OCI-LY1 (cell line): ENCODE data around the gene STT3B.

Experiments
- H2AFZ ChIP-seq: fragments of 200-600 bp; sonication (generic), shearing (Covaris generic); 2 replicates; pipeline ENCODE4 v1.6.0; 2014; ENCODE audit warnings: antibody characterized with exemption, mild to moderate bottlenecking, low read length
- H3F3A ChIP-seq: fragments of 200-600 bp; sonication (generic), shearing (Covaris generic); 2 replicates; pipeline ENCODE4 v1.6.0; 2014; ENCODE audit warnings: mild to moderate bottlenecking, antibody characterized with exemption, low read length, moderate library complexity; ENCODE audit not compliant: insufficient read depth
- H3K27ac ChIP-seq: fragments of 200-600 bp; sonication (generic); 2 replicates; pipeline ENCODE4 v1.5.1; 2014; ENCODE audit warnings: low read length, mixed run types, mild to moderate bottlenecking, low read depth; ENCODE audit not compliant: poor library complexity, severe bottlenecking
- H3K27me3 ChIP-seq: fragments of 200-600 bp; sonication (generic); 2 replicates; pipeline ENCODE4 v1.6.0; 2014; ENCODE audit warnings: antibody characterized with exemption, mild to moderate bottlenecking, low read length, moderate library complexity; ENCODE audit not compliant: insufficient read depth
- H3K36me3 ChIP-seq: fragments of 200-600 bp; sonication (generic); 2 replicates; pipeline ENCODE4 v1.6.1; 2014; ENCODE audit warnings: mild to moderate bottlenecking, antibody characterized with exemption, low read length, moderate library complexity, mixed read lengths; ENCODE audit not compliant: insufficient read depth
- H3K4me1 ChIP-seq: fragments of 200-600 bp; sonication (generic); 2 replicates; pipeline ENCODE4 v1.5.1; 2014; ENCODE audit warnings: mild to moderate bottlenecking, low read length, moderate library complexity; ENCODE audit not compliant: insufficient read depth, severe bottlenecking
- H3K4me2 ChIP-seq: fragments of 200-600 bp; sonication (generic), shearing (Covaris generic); 2 replicates; pipeline ENCODE4 v1.6.1; 2014; ENCODE audit warnings: low read length
- H3K4me3 ChIP-seq: fragments of 200-600 bp; sonication (generic); 2 replicates; pipeline ENCODE4 v1.5.1; 2014; ENCODE audit warnings: low read length, low read depth, mild to moderate bottlenecking, mixed read lengths; ENCODE audit not compliant: poor library complexity, severe bottlenecking
- H3K79me2 ChIP-seq: fragments of 200-600 bp; shearing (Covaris generic); 2 replicates; pipeline ENCODE4 v1.6.1; 2016; ENCODE audit warnings: mixed run types, low read length, mixed read lengths; ENCODE audit not compliant: insufficient read depth
- H3K9ac ChIP-seq: fragments of 200-600 bp; sonication (generic), shearing (Covaris generic); 2 replicates; pipeline ENCODE4 v1.6.1; 2014; ENCODE audit warnings: mild to moderate bottlenecking, low read length, mixed read lengths
- H3K9me2 ChIP-seq: fragments of 200-600 bp; sonication (generic), shearing (Covaris generic); 2 replicates; pipeline ENCODE4 v1.6.1; 2014; ENCODE audit warnings: low read depth, mild to moderate bottlenecking, low read length, mixed read lengths
- H3K9me3 ChIP-seq: fragments of 200-600 bp; shearing (Covaris generic); 2 replicates; pipeline ENCODE4 v1.6.1; 2014; ENCODE audit warnings: low read length, mixed read lengths
- H4K20me1 ChIP-seq: fragments of 200-600 bp; sonication (generic), shearing (Covaris generic); 2 replicates; pipeline ENCODE4 v1.6.0; 2016; ENCODE audit warnings: mild to moderate bottlenecking, low read length; ENCODE audit not compliant: insufficient read depth
- EZH2 ChIP-seq: fragments of 200-600 bp; sonication (generic), shearing (Covaris generic); IDR thresholded peaks from 2 replicates; pipeline ENCODE4 v1.8.0; 2017; ENCODE audit warnings: borderline replicate concordance, mixed run types, mild to moderate bottlenecking, antibody characterized with exemption, low read length, moderate library complexity, mixed read lengths
- TF ChIP-seq, protein P1 (sequence below): fragments of 200-600 bp; sonication (generic), shearing (Covaris generic); IDR thresholded peaks from 2 replicates; pipeline ENCODE4 v1.5.1; 2017; ENCODE audit warnings: mild to moderate bottlenecking, antibody characterized with exemption, low read length, moderate library complexity, mixed read lengths

Gene STT3B

DNA sequence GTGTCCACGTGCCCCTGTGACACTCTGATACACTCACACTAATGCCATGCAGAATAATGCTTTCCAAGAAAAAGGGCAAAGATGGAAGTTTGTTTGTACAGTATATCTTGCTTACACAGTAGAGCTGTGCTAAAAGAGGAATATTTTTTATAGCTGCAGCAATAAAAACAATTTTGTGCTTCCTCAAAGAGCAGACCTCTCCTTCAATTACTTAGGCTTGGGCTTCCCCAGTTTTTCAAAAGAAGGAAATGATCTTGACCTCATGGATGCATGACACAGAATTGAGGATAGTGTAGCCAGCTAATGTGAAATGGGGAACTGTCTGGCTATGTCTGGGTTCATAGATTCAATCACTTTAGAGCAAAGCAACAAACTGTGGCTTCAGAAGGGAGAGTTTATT lies 137.4 kb downstream of the STT3B start:
- TF ChIP-seq EZH2: no peak
- TF ChIP-seq, protein P1, sequence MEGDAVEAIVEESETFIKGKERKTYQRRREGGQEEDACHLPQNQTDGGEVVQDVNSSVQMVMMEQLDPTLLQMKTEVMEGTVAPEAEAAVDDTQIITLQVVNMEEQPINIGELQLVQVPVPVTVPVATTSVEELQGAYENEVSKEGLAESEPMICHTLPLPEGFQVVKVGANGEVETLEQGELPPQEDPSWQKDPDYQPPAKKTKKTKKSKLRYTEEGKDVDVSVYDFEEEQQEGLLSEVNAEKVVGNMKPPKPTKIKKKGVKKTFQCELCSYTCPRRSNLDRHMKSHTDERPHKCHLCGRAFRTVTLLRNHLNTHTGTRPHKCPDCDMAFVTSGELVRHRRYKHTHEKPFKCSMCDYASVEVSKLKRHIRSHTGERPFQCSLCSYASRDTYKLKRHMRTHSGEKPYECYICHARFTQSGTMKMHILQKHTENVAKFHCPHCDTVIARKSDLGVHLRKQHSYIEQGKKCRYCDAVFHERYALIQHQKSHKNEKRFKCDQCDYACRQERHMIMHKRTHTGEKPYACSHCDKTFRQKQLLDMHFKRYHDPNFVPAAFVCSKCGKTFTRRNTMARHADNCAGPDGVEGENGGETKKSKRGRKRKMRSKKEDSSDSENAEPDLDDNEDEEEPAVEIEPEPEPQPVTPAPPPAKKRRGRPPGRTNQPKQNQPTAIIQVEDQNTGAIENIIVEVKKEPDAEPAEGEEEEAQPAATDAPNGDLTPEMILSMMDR: no peak
- H3F3A ChIP-seq: no peaks in the 10 kb centered on the region
- no peak overlapping the region for H3K4me3 ChIP-seq
- no peaks in the 10 kb centered on the region for H3K27me3 ChIP-seq
- no peaks in the 10 kb centered on the region for H3K9me2 ChIP-seq
- no peak overlapping the region for H3K27ac ChIP-seq
- H4K20me1 ChIP-seq: no peaks in the 10 kb centered on the region
- no peak overlapping the region for H3K9ac ChIP-seq
- H3K79me2 ChIP-seq: no peaks in the 10 kb centered on the region
- H3K9me3 ChIP-seq: no peaks in the 10 kb centered on the region
- H3K36me3 ChIP-seq: peaks cover 74% of the 10 kb centered on the region
- H3K4me2 ChIP-seq: no peak overlapping the region
- no peak overlapping the region for H2AFZ ChIP-seq
- no peaks in the 10 kb centered on the region for H3K4me1 ChIP-seq

DNA sequence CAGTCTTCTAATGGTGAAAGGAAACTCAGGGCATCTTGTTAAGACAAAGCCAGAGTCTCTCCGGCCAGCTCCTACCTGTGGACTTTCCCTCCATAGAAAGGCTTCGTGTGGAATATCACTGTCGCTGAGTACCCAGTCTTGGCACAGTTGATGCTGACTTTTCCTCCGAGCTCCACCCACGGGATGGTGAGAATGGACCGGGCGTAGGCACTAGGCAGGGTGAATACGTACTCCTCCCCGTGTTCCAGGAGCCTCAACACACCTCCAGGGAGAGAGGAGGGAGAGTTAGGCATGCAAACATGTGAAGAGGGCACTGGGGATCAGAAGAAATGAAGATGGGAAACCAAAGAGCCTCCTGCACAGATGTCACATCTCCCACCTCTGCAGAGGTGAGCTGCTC lies 138.0 kb downstream of the STT3B start:
- no peaks in the 10 kb centered on the region for H3K9me2 ChIP-seq
- peaks cover 75% of the 10 kb centered on the region for H3K36me3 ChIP-seq
- H3K4me3 ChIP-seq: no peak overlapping the region
- H4K20me1 ChIP-seq: no peaks in the 10 kb centered on the region
- no peaks in the 10 kb centered on the region for H3K79me2 ChIP-seq
- no peaks in the 10 kb centered on the region for H3F3A ChIP-seq
- H3K4me2 ChIP-seq: no peak overlapping the region
- H3K27me3 ChIP-seq: no peaks in the 10 kb centered on the region
- no peaks in the 10 kb centered on the region for H3K9me3 ChIP-seq
- no peak overlapping the region for H3K27ac ChIP-seq
- no peaks in the 10 kb centered on the region for H3K4me1 ChIP-seq
- no peak overlapping the region for H3K9ac ChIP-seq
- H2AFZ ChIP-seq: no peak overlapping the region
- TF ChIP-seq, protein P1: no peak
- TF ChIP-seq EZH2: no peak

- Histone ChIP-seq H2AFZ (no peak overlapping the region), H3K4me3 (no peak overlapping the region), H3K9ac (no peak overlapping the region), H3K36me3 (peaks cover 74% of the 10 kb centered on the region), H3F3A (no peaks in the 10 kb centered on the region), H3K4me1 (no peaks in the 10 kb centered on the region), H3K4me2 (no peak overlapping the region), H3K79me2 (no peaks in the 10 kb centered on the region), H3K27ac (no peak overlapping the region), H3K9me2 (no peaks in the 10 kb centered on the region), H4K20me1 (no peaks in the 10 kb centered on the region), H3K9me3 (no peaks in the 10 kb centered on the region), H3K27me3 (no peaks in the 10 kb centered on the region)
- TF ChIP-seq EZH2: no peak
- TF ChIP-seq, protein P1: no peak
These were observed 138.7 kb downstream of the STT3B start for GRCh38 chr3:31671451-31671850.
